DMS53 (cell line): Measurements from ENCODE around the gene BTBD9.

Experiments
- DNase-seq: peaks from one replicate; lab custom pipeline; 2025; lab: John Stamatoyannopoulos, UW

BTBD9 gene

GRCh38 chr6:38239719-38240451, 399.8 kb downstream of the BTBD9 start:
- peak; percentile 16 for DNase-seq

GRCh38 chr6:38236631-38237030, 403.1 kb downstream of the BTBD9 start:
- no peak for DNase-seq

GRCh38 chr6:38234934-38235682, 404.6 kb downstream of the BTBD9 start:
- DNase-seq, result no peak

- DNase-seq, result no peak
Observed at GRCh38 chr6:38234141-38234540, 405.6 kb downstream of the BTBD9 start.

- DNase-seq, result no peak
Observed at GRCh38 chr6:38233161-38233791, 406.5 kb downstream of the BTBD9 start.

- no peak for DNase-seq
Observed at GRCh38 chr6:38225766-38226165, 414.0 kb downstream of the BTBD9 start.

GRCh38 chr6:38221251-38221650, 418.5 kb downstream of the BTBD9 start:
- no peak for DNase-seq

GRCh38 chr6:38220069-38220723, 419.5 kb downstream of the BTBD9 start:
- DNase-seq, result no peak

GRCh38 chr6:38218235-38218634, 421.5 kb downstream of the BTBD9 start:
- no peak for DNase-seq

GRCh38 chr6:38216451-38216850, 423.3 kb downstream of the BTBD9 start:
- DNase-seq, result no peak

GRCh38 chr6:38215651-38216311, 423.9 kb downstream of the BTBD9 start:
- DNase-seq, result no peak

GRCh38 chr6:38215225-38215624, 424.5 kb downstream of the BTBD9 start:
- peak; percentile 52 for DNase-seq

- no peak for DNase-seq
Observed at GRCh38 chr6:38214159-38214558, 425.6 kb downstream of the BTBD9 start.

GRCh38 chr6:38213251-38213658, 426.5 kb downstream of the BTBD9 start:
- peak; percentile 65 for DNase-seq

GRCh38 chr6:38212579-38212978, 427.1 kb downstream of the BTBD9 start:
- DNase-seq, result peak; percentile 91

GRCh38 chr6:38212116-38212515, 427.6 kb downstream of the BTBD9 start:
- DNase-seq, result no peak

- DNase-seq, result no peak
Observed at GRCh38 chr6:38209371-38210260, 430.1 kb downstream of the BTBD9 start.

- DNase-seq, result no peak
Observed at GRCh38 chr6:38208028-38208427, 431.7 kb downstream of the BTBD9 start.

GRCh38 chr6:38207375-38207774, 432.4 kb downstream of the BTBD9 start:
- no peak for DNase-seq

- DNase-seq, result no peak
Observed at GRCh38 chr6:38198219-38198618, 441.5 kb downstream of the BTBD9 start.

- DNase-seq, result no peak
Observed at GRCh38 chr6:38195113-38195635, 444.6 kb downstream of the BTBD9 start.
